GM23248 (cell line): ENCODE results near the gene STX4. TPM values are rescaled to one million over a fixed set of nuclear protein-coding genes. Genes with fewer than 3 reads are reported as not detected.

ENCODE experiments used
- DNase-seq: peaks from one replicate; pipeline ENCODE4 v3.0.0-alpha.2; 2015
- H2AFZ ChIP-seq: fragments of 200-600 bp; sonication (generic); 2 replicates; pipeline ENCODE4 v1.6.1; 2016; ENCODE audit warnings: antibody characterized with exemption
- H3F3A ChIP-seq: fragments of 200-600 bp; sonication (generic); 2 replicates; pipeline ENCODE4 v1.6.1; 2016; ENCODE audit warnings: mild to moderate bottlenecking, antibody characterized with exemption, mixed run types; ENCODE audit not compliant: insufficient read depth
- H3K27ac ChIP-seq: fragments of 200-600 bp; sonication (generic); 2 replicates; pipeline ENCODE4 v1.5.1; 2016; ENCODE audit warnings: mild to moderate bottlenecking
- H3K27me3 ChIP-seq: fragments of 200-600 bp; sonication (generic); replicated peaks from 2 replicates; pipeline ENCODE4 v1.6.1; 2016; ENCODE audit warnings: mild to moderate bottlenecking; ENCODE audit not compliant: insufficient read depth
- H3K36me3 ChIP-seq: fragments of 200-600 bp; sonication (generic); 2 replicates; pipeline ENCODE4 v1.6.1; 2016; ENCODE audit warnings: low read depth, mild to moderate bottlenecking
- H3K4me1 ChIP-seq: fragments of 200-600 bp; sonication (generic); 2 replicates; pipeline ENCODE4 v1.6.1; 2016; ENCODE audit warnings: mild to moderate bottlenecking; ENCODE audit not compliant: insufficient read depth
- H3K4me2 ChIP-seq: fragments of 200-600 bp; sonication (generic); one replicate; pipeline ENCODE4 v1.6.1; 2016; ENCODE audit warnings: mild to moderate bottlenecking; ENCODE audit not compliant: unreplicated experiment
- H3K4me3 ChIP-seq: fragments of 200-600 bp; sonication (generic); 2 replicates; pipeline ENCODE4 v1.5.1; 2016; ENCODE audit warnings: mild to moderate bottlenecking
- H3K79me2 ChIP-seq: fragments of 200-600 bp; sonication (generic); 2 replicates; pipeline ENCODE4 v1.6.1; 2016; ENCODE audit warnings: mild to moderate bottlenecking; ENCODE audit not compliant: insufficient read depth
- H3K9ac ChIP-seq: fragments of 200-600 bp; sonication (generic); 2 replicates; pipeline ENCODE4 v1.6.1; 2016; ENCODE audit warnings: mild to moderate bottlenecking
- H3K9me2 ChIP-seq: fragments of 200-600 bp; sonication (generic); 2 replicates; pipeline ENCODE4 v1.6.1; 2016; ENCODE audit warnings: mixed run types, mild to moderate bottlenecking, moderate library complexity; ENCODE audit not compliant: insufficient read depth
- H3K9me3 ChIP-seq: fragments of 200-600 bp; sonication (generic); one replicate; pipeline ENCODE4 v1.6.1; 2017; ENCODE audit warnings: low read depth
- H4K20me1 ChIP-seq: fragments of 200-600 bp; sonication (generic); 2 replicates; pipeline ENCODE4 v1.6.0; 2016; ENCODE audit not compliant: insufficient read depth
- EZH2 ChIP-seq: fragments of 200-600 bp; sonication (generic); IDR thresholded peaks from 2 replicates; pipeline ENCODE4 v1.6.1; 2018; ENCODE audit warnings: antibody characterized with exemption, mild to moderate bottlenecking; ENCODE audit not compliant: insufficient read depth, poor library complexity, severe bottlenecking
- EZH2phosphoT487 ChIP-seq: fragments of 200-600 bp; sonication (generic); IDR thresholded peaks from 2 replicates; pipeline ENCODE4 v1.6.1; 2018; ENCODE audit warnings: antibody characterized with exemption, moderate library complexity, mild to moderate bottlenecking, low read depth; ENCODE audit not compliant: insufficient read depth
- WGBS, 2 experiments: methylation state at CpG; one replicate each; pipeline ENCODE4 v1.1.6; 2015 to 2017; ENCODE audit warnings: low lambda C conversion rate in 2 of 2, low coverage in 1 of 2; ENCODE audit errors: missing lambda C conversion rate in 2 of 2; 5-methylcytosine and 5-hydroxymethylcytosine counted together
- in situ Hi-C: fragments of 300-500 bp; cut with MboI; formaldehyde crosslinking; loops from 2 replicates; pipeline ENCODE4 v1.15.0; 2020
- polyA plus RNA-seq: library from polyadenylated mRNA; unstranded; fragments of >200 nt; fragmentation: Nextera tagmentation; extraction: Ambion mirVana; gene quantifications from 2 replicates; pipeline ENCODE4 v1.2.1, GENCODE V29; 2016
- total RNA-seq: library from RNA; depleted of rRNA; stranded (reverse); fragments of >200 nt; shearing (Covaris generic); gene quantifications from 2 replicates; pipeline ENCODE4 v1.2.3, GENCODE V29; 2014

STX4 gene
- total and polyA plus RNA-seq, 2 experiments from 2014 or later, result 24.9 to 52.1 TPM

- Histone ChIP-seq H3K79me2 (peaks cover 87% of the 10 kb centered on the region), H3F3A (peaks cover 20% of the 10 kb centered on the region), H3K9me2 (no peaks in the 10 kb centered on the region), H3K4me1 (peaks cover 20% of the 10 kb centered on the region), H3K4me3 (peak overlapping the region; percentile 37), H3K27ac (peak overlapping the region; percentile 92), H3K9me3 (no peaks in the 10 kb centered on the region), H2AFZ (no peak overlapping the region), H3K27me3 (no peaks in the 10 kb centered on the region), H3K9ac (peak overlapping the region; percentile 72), H3K4me2 (peak overlapping the region; percentile 22), H4K20me1 (no peaks in the 10 kb centered on the region), H3K36me3 (peaks cover 4% of the 10 kb centered on the region; the same call in 1 of the 2 replicates)
- in situ Hi-C loops, result no loop called here
- TF ChIP-seq EZH2 (no peak), EZH2phosphoT487 (no peak)
- DNase-seq, result no peak
- WGBS, 2 experiments, result 96% methylated on average over 55 to 56 of the region's 56 CpGs
Measured at GRCh38 chr16:31063843-31064611, 30.7 kb downstream of the STX4 start.

GRCh38 chr16:31064882-31065461, 31.6 kb downstream of the STX4 start:
- peak; percentile 99 for DNase-seq
- Histone ChIP-seq H3K9me3 (no peaks in the 10 kb centered on the region), H3K9me2 (no peaks in the 10 kb centered on the region), H3K4me1 (peaks cover 20% of the 10 kb centered on the region), H3K4me2 (peak overlapping the region; percentile 72), H3K9ac (peak overlapping the region; percentile 72), H3K36me3 (peaks cover 4% of the 10 kb centered on the region; the same call in 1 of the 2 replicates), H3K79me2 (peaks cover 90% of the 10 kb centered on the region), H3K4me3 (peak overlapping the region; percentile 37), H3K27me3 (no peaks in the 10 kb centered on the region), H3F3A (peaks cover 20% of the 10 kb centered on the region), H3K27ac (peak overlapping the region; percentile 92), H4K20me1 (no peaks in the 10 kb centered on the region), H2AFZ (peak overlapping the region; percentile 73)
- WGBS, 2 experiments, result 0 to 4% methylated on average over 4 of the region's 4 CpGs
- TF ChIP-seq EZH2 (no peak), EZH2phosphoT487 (no peak)
- in situ Hi-C loops, result no loop called here

GRCh38 chr16:31067342-31067741, 34.0 kb downstream of the STX4 start:
- H3K4me1 ChIP-seq, result peaks cover 33% of the 10 kb centered on the region
- in situ Hi-C loops, result no loop called here
- H3K9ac ChIP-seq, result no peak overlapping the region
- H3K4me2 ChIP-seq, result no peak overlapping the region
- H3K36me3 ChIP-seq, result no peaks in the 10 kb centered on the region
- 94 to 95% methylated on average over 3 of the region's 3 CpGs for WGBS, 2 experiments
- DNase-seq, result no peak
- H3K9me2 ChIP-seq, result no peaks in the 10 kb centered on the region
- H3K27ac ChIP-seq, result no peak overlapping the region
- H3F3A ChIP-seq, result peaks cover 32% of the 10 kb centered on the region
- H4K20me1 ChIP-seq, result no peaks in the 10 kb centered on the region
- H2AFZ ChIP-seq, result no peak overlapping the region
- no peaks in the 10 kb centered on the region for H3K9me3 ChIP-seq
- no peak overlapping the region for H3K4me3 ChIP-seq
- TF ChIP-seq EZH2phosphoT487, result no peak
- no peak for TF ChIP-seq EZH2
- no peaks in the 10 kb centered on the region for H3K27me3 ChIP-seq
- peaks cover 90% of the 10 kb centered on the region for H3K79me2 ChIP-seq

GRCh38 chr16:31071861-31072260, 38.5 kb downstream of the STX4 start:
- in situ Hi-C loops, result no loop called here
- Histone ChIP-seq H4K20me1 (no peaks in the 10 kb centered on the region), H3K27ac (peak overlapping the region; percentile 94), H3K79me2 (peaks cover 88% of the 10 kb centered on the region), H3K27me3 (no peaks in the 10 kb centered on the region), H3F3A (peaks cover 19% of the 10 kb centered on the region), H3K9me3 (no peaks in the 10 kb centered on the region), H3K4me3 (peak overlapping the region; percentile 93), H3K4me1 (peaks cover 18% of the 10 kb centered on the region), H2AFZ (peak overlapping the region; percentile 70; the same call in 1 of the 2 replicates), H3K36me3 (no peaks in the 10 kb centered on the region), H3K9ac (peak overlapping the region; percentile 96), H3K9me2 (no peaks in the 10 kb centered on the region), H3K4me2 (peak overlapping the region; percentile 82)
- TF ChIP-seq EZH2phosphoT487, result no peak
- WGBS, 2 experiments, result 3% methylated on average over 4 of the region's 4 CpGs
- peak; percentile 90 for DNase-seq
